Testis (tissue), 3 donors: Measurements from ENCODE around the gene IGSF9B. TPM values are rescaled to one million over a fixed set of nuclear protein-coding genes. Genes with fewer than 3 reads are reported as not detected.

Experiments used
- DNase-seq: peaks from one replicate; pipeline ENCODE4 v3.0.0-alpha.2; 2019
- H3K27ac ChIP-seq, 2 donors: fragments of 200-600 bp; sonication (generic); one replicate each; pipeline ENCODE4 v1.5.1; 2019
- H3K27me3 ChIP-seq: fragments of 200-600 bp; sonication (generic); one replicate; pipeline ENCODE4 v1.5.1; 2019
- H3K36me3 ChIP-seq: fragments of 200-600 bp; sonication (generic); one replicate; pipeline ENCODE4 v1.5.1; 2017; ENCODE audit warnings: low read depth; ENCODE audit errors: missing control alignments
- H3K4me1 ChIP-seq: fragments of 200-600 bp; sonication (generic); one replicate; pipeline ENCODE4 v1.5.1; 2019
- H3K4me3 ChIP-seq, 2 donors: fragments of 200-600 bp; sonication (generic); one replicate each; pipeline ENCODE4 v1.5.1; 2017 to 2019
- H3K9me3 ChIP-seq: fragments of 200-600 bp; sonication (generic); one replicate; pipeline ENCODE4 v1.5.1; 2017
- POLR2A ChIP-seq: fragments of 450-650 bp; IDR thresholded peaks from one replicate; pipeline ENCODE4 v1.6.1; 2017; ENCODE audit warnings: antibody characterized with exemption, mild to moderate bottlenecking, moderate library complexity
- WGBS, 2 donors: methylation state at CpG; one replicate each; pipeline ENCODE4 v1.1.5; 2018; 5-methylcytosine and 5-hydroxymethylcytosine counted together
- intact Hi-C: fragments of 100-400 bp; cut with DNase I; formaldehyde crosslinking; loops from one replicate; pipeline ENCODE4 v1.15.1; 2023; ENCODE audit warnings: low total_unique reads
- polyA plus RNA-seq: library from polyadenylated mRNA; stranded (reverse); fragments of 350-450 nt; fragmentation: Illumina TruSeq; extraction: RNeasy Lipid Tissue Mini Kit (QIAGEN cat#74804); gene quantifications from one replicate; pipeline ENCODE4 v1.2.3, GENCODE V29; 2014; ENCODE audit warnings: low read depth, low replicate concordance; ENCODE audit not compliant: insufficient read depth
- total RNA-seq, 2 donors: library from RNA; depleted of rRNA; stranded (reverse); fragments of >200 nt; gene quantifications; one replicate each; pipeline ENCODE4 v1.2.3, GENCODE V29; 2016
- TF ChIP-seq, protein P1 (sequence below), 3 experiments: fragments of 450-650 bp in 2 of 3; fragments of 200-600 bp in 1 of 3; sonication (generic) in 1 of 3; IDR thresholded peaks; one replicate each; pipeline ENCODE4 v1.5.1; 2016 to 2019; ENCODE audit warnings: antibody characterized with exemption in 3 of 3, mild to moderate bottlenecking in 2 of 3, moderate library complexity in 1 of 3

The IGSF9B gene
- total and polyA plus RNA-seq, 3 donors from 2014 or later, result 16.8 to 119 (median 71.9) TPM

DNA sequence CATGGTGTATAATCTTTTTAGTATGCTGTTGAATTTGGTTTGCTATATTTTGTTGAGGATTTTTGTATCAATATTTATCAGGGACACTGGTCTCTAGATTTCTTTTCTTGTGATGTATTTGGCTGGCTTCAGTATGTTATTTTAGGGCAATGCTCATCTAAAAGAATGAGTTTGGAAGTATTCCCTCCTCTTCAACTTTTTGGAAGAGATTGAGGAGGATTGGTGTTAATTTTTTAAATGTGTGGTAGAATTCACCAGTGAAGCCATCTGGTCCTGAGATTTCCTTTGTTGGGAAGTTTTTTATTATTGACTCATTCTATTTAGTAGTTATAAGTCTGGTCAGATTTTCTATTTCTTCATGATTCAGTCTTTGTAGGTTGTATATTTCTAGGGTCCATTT is 89.3 kb downstream of the IGSF9B start:
- DNase-seq, result no peak
- no peaks in the 10 kb centered on the region for H3K36me3 ChIP-seq
- intact Hi-C loops, result no loop called here
- H3K4me3 ChIP-seq, result no peak overlapping the region
- H3K9me3 ChIP-seq, result no peaks in the 10 kb centered on the region
- H3K4me1 ChIP-seq, result no peaks in the 10 kb centered on the region
- H3K27ac ChIP-seq, result no peak overlapping the region
- no peak for TF ChIP-seq POLR2A
- TF ChIP-seq, protein P1, sequence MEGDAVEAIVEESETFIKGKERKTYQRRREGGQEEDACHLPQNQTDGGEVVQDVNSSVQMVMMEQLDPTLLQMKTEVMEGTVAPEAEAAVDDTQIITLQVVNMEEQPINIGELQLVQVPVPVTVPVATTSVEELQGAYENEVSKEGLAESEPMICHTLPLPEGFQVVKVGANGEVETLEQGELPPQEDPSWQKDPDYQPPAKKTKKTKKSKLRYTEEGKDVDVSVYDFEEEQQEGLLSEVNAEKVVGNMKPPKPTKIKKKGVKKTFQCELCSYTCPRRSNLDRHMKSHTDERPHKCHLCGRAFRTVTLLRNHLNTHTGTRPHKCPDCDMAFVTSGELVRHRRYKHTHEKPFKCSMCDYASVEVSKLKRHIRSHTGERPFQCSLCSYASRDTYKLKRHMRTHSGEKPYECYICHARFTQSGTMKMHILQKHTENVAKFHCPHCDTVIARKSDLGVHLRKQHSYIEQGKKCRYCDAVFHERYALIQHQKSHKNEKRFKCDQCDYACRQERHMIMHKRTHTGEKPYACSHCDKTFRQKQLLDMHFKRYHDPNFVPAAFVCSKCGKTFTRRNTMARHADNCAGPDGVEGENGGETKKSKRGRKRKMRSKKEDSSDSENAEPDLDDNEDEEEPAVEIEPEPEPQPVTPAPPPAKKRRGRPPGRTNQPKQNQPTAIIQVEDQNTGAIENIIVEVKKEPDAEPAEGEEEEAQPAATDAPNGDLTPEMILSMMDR (IDR thresholded peaks at IDR 0.05), result no peak
- H3K27me3 ChIP-seq, result no peaks in the 10 kb centered on the region

DNA sequence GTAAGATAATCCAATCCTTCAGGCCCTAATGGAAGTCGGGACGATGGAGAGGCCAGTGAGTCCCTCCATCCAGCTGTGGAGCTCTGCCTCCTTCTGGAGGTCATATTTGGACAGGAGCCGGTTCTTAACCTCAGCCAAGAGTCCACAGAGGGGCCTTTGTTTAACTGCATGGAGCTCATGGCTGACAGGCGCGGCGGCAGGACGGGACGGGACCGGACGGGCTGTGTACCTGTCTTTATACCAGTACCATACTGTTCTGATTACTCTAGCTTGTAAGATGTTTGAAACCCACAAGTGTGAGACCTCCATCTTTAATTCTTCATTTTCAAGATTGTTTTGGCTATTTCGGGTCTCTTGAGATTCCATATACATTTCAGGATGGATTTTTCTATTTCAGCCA is 91.3 kb downstream of the IGSF9B start:
- H3K9me3 ChIP-seq, result no peaks in the 10 kb centered on the region
- intact Hi-C loops, result no loop called here
- no peaks in the 10 kb centered on the region for H3K4me1 ChIP-seq
- DNase-seq, result no peak
- 51 to 80% methylated on average over 10 to 11 of the region's 11 CpGs for whole genome bisulfite sequencing, 2 donors
- TF ChIP-seq, protein P1 (IDR thresholded peaks at IDR 0.05), result no peak
- TF ChIP-seq POLR2A, result no peak
- no peak overlapping the region for H3K27ac ChIP-seq
- H3K4me3 ChIP-seq, result no peak overlapping the region
- no peaks in the 10 kb centered on the region for H3K36me3 ChIP-seq
- H3K27me3 ChIP-seq, result no peaks in the 10 kb centered on the region

DNA sequence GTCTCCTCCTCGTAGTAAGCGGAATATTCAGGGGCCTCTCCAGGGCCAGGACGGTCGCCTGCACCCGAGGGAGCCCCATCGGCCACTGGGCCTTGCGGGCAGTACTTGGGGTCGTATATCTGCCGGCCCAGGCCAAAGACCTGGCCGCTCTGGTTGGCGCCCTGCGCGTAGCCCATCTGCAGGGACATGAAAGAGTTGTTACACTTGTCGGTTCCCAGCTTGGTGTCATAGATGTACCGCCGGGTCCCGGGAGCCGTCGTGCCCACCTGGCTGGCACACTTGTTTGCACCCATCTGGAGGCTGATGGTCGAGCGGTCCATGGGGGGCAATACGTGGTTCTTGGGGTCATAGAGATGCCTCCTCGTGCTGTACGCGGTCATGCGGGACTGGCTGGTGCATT is 92.0 kb downstream of the IGSF9B start:
- H3K27ac ChIP-seq, result no peak overlapping the region
- no peak overlapping the region for H3K4me3 ChIP-seq
- H3K9me3 ChIP-seq, result no peaks in the 10 kb centered on the region
- TF ChIP-seq POLR2A, result no peak
- TF ChIP-seq, protein P1 (IDR thresholded peaks at IDR 0.05), result no peak
- no peaks in the 10 kb centered on the region for H3K4me1 ChIP-seq
- no peaks in the 10 kb centered on the region for H3K36me3 ChIP-seq
- no peaks in the 10 kb centered on the region for H3K27me3 ChIP-seq
- intact Hi-C loops, result no loop called here
- no peak for DNase-seq
- 63 to 80% methylated on average over 21 to 26 of the region's 26 CpGs for WGBS, 2 donors

DNA sequence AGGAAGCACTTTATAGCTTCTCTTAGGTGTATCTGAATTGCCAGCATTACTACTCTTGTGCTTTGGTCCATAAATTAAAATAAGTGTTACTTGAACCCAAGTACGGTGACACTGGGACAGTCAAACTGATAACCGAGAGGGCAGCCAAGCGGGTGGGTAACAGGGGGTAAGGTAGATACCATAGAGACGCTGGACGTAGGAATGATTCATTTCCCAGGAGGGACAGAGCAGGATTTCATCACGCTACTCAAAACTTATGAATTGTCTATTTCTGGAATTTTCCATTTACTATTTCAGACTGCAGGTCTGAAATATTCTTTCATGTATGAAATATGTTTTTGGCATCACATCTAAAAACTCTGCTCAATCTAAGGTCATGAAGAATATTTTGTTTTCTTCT is 96.6 kb downstream of the IGSF9B start:
- WGBS, 2 donors, result 67 to 76% methylated on average over 6 of the region's 6 CpGs
- TF ChIP-seq POLR2A, result no peak
- TF ChIP-seq, protein P1 (IDR thresholded peaks at IDR 0.05), result no peak
- Histone ChIP-seq H3K4me1 (no peaks in the 10 kb centered on the region), H3K4me3 (no peak overlapping the region), H3K9me3 (no peaks in the 10 kb centered on the region), H3K27ac (no peak overlapping the region), H3K27me3 (no peaks in the 10 kb centered on the region), H3K36me3 (no peaks in the 10 kb centered on the region)
- no peak for DNase-seq
- intact Hi-C loops, result no loop called here

Other genes with a start within 250 kb of the IGSF9B start
- gene SPATA19, start 111.5 kb downstream of the IGSF9B start, total RNA-seq, result 100 to 1,000 TPM in 1 of 2 donors, 10 to 100 TPM in 1; 43.4 to 154 TPM
- 142 TPM for gene SPATA19, start 111.5 kb downstream of the IGSF9B start, polyA plus RNA-seq
- 100 to 1,000 TPM; 172 to 188 TPM for gene JAM3, start 112.1 kb upstream of the IGSF9B start, total RNA-seq
- 81.0 TPM for gene JAM3, start 112.1 kb upstream of the IGSF9B start, polyA plus RNA-seq